Psoas muscle (tissue), 8 donors: ENCODE results near the gene RTEL1. TPM values are rescaled to one million over a fixed set of nuclear protein-coding genes. Genes with fewer than 3 reads are reported as not detected.

ENCODE experiments used
- ATAC-seq, 4 donors: fragments of 200-7000 bp; cut with Tn5 transposase; one replicate each; pipeline ENCODE4 v1.9.1; 2020; ENCODE audit warnings: moderate library complexity in 3 of 4, mild to moderate bottlenecking in 2 of 4
- DNase-seq, 2 donors: peaks; one replicate each; pipeline ENCODE4 v3.0.0-alpha.2; 2020
- H3K27ac ChIP-seq: fragments of 200-600 bp; one replicate; pipeline ENCODE4 v1.8.0; 2022
- H3K27me3 ChIP-seq, 3 donors: fragments of 200-600 bp in 1 of 3; one replicate each; pipeline versions ENCODE4 v1.6.1 to v1.8.0; 2013 to 2022; ENCODE audit warnings: low read length in 2 of 3, mild to moderate bottlenecking in 2 of 3, moderate library complexity in 1 of 3; ENCODE audit not compliant: insufficient read depth in 3 of 3
- H3K36me3 ChIP-seq, 2 donors: fragments of 200-600 bp in 1 of 2; one replicate each; pipeline versions ENCODE4 v1.6.1 to v1.8.0; 2013 to 2022; ENCODE audit warnings: low read depth in 1 of 2, mild to moderate bottlenecking in 1 of 2, moderate library complexity in 1 of 2; ENCODE audit not compliant: insufficient read depth in 1 of 2
- H3K4me1 ChIP-seq: fragments of 200-600 bp; one replicate; pipeline ENCODE4 v1.8.0; 2022
- H3K4me3 ChIP-seq: fragments of 200-600 bp; one replicate; pipeline ENCODE4 v1.8.0; 2022; ENCODE audit warnings: mild to moderate bottlenecking
- H3K9me3 ChIP-seq: fragments of 200-600 bp; one replicate; pipeline ENCODE4 v1.8.0; 2022
- CTCF ChIP-seq: fragments of 200-600 bp; IDR thresholded peaks from one replicate; pipeline ENCODE4 v1.8.0; 2022; ENCODE audit warnings: antibody characterized with exemption
- WGBS, 3 donors: extraction: QIAGEN DNeasy Blood & Tissue Kit; methylation state at CpG; one replicate each; pipeline versions ENCODE4 v1.1.6 to v1.1.7; 2013; 5-methylcytosine and 5-hydroxymethylcytosine counted together
- intact Hi-C, 2 donors: fragments of 100-400 bp; cut with DNase I; formaldehyde crosslinking; loops; one replicate each; pipeline versions ENCODE4 v1.11.0 to v1.14.2; 2022
- polyA plus RNA-seq, 3 donors: library from polyadenylated mRNA; stranded (reverse); fragments of 200-250 nt; gene quantifications; one replicate each; pipeline ENCODE4 v1.2.3, GENCODE V29; 2013
- total RNA-seq, 4 donors: library from RNA; stranded (reverse); fragmentation: NEBNext Ultra II Directional in 2 of 4; extraction: Animal tissue kit (Norgen Biotek cat#: 25700) in 2 of 4; gene quantifications; one replicate each; pipeline versions ENCODE4 v1.2.1 to v1.2.4, GENCODE V29; 2021 to 2023
- donor health status: healthy with polysubstance abuse.
- donor health status: DM: no; HTN: no; CAD: no; lungs with moderate emphysema.
- donor health status: Bipolar disorder and iron deficiency.
- donor health status: healthy.
- donor health status: DM: yes; HTN: yes; CAD: no.
- donor health status: DM: no; HTN: no; CAD: no.
- donor health status: DM: no; HTN: no; CAD: no.
- donor health status: DM: yes; HTN: yes; CAD: no.

The RTEL1 gene
- total and polyA plus RNA-seq, 7 donors: 5.2 to 17.5 (median 9.2) TPM

- ATAC-seq (no peak), DNase-seq (no peak)
- H3K4me3 ChIP-seq: no peak overlapping the region
- no peaks in the 10 kb centered on the region for H3K27me3 ChIP-seq
- H3K36me3 ChIP-seq: peaks cover 3 to 68% of the 10 kb centered on the region in 2 donors
- H3K27ac ChIP-seq: no peak overlapping the region
- 88 to 91% (median 89%) methylated on average over 13 of the region's 13 CpGs for WGBS, 3 donors
- TF ChIP-seq CTCF: no peak
- intact Hi-C loops: no loop called here
- H3K4me1 ChIP-seq: peaks cover 17% of the 10 kb centered on the region
- H3K9me3 ChIP-seq: no peaks in the 10 kb centered on the region
Observed at GRCh38 chr20:63678071-63678470, 20.0 kb downstream of the RTEL1 start.

GRCh38 chr20:63678667-63679465, 20.8 kb downstream of the RTEL1 start:
- Histone ChIP-seq H3K4me1 (peaks cover 19% of the 10 kb centered on the region), H3K27ac (no peak overlapping the region), H3K27me3 (no peaks in the 10 kb centered on the region), H3K4me3 (no peak overlapping the region), H3K36me3 (peaks cover 3 to 61% of the 10 kb centered on the region in 2 donors), H3K9me3 (no peaks in the 10 kb centered on the region)
- ATAC-seq (no peak), DNase-seq (no peak)
- TF ChIP-seq CTCF: no peak
- 87 to 91% (median 89%) methylated on average over 36 to 38 of the region's 38 CpGs for WGBS, 3 donors
- intact Hi-C loops: no loop called here

- no peaks in the 10 kb centered on the region for H3K9me3 ChIP-seq
- no peak for ATAC-seq
- no peaks in the 10 kb centered on the region for H3K27me3 ChIP-seq
- peaks cover 0 to 51% of the 10 kb centered on the region in 2 donors for H3K36me3 ChIP-seq
- no peak for TF ChIP-seq CTCF
- no peak for DNase-seq
- H3K4me3 ChIP-seq: no peak overlapping the region
- intact Hi-C loops: no loop called here
- no peak overlapping the region for H3K27ac ChIP-seq
- peaks cover 19% of the 10 kb centered on the region for H3K4me1 ChIP-seq
- WGBS, 3 donors: 90 to 91% (median 91%) methylated on average over 19 of the region's 19 CpGs
Observed at GRCh38 chr20:63679799-63680305, 21.7 kb downstream of the RTEL1 start.

- H3K4me3 ChIP-seq: no peak overlapping the region
- peaks cover 19% of the 10 kb centered on the region for H3K4me1 ChIP-seq
- H3K36me3 ChIP-seq: peaks cover 0 to 45% of the 10 kb centered on the region in 2 donors
- H3K27me3 ChIP-seq: no peaks in the 10 kb centered on the region
- no peak overlapping the region for H3K27ac ChIP-seq
- ATAC-seq: no peak
- no peak for DNase-seq
- TF ChIP-seq CTCF: no peak
- intact Hi-C loops: no loop called here
- no peaks in the 10 kb centered on the region for H3K9me3 ChIP-seq
- WGBS, 3 donors: 92 to 96% (median 96%) methylated on average over 13 of the region's 13 CpGs
Observed at GRCh38 chr20:63680427-63680826, 22.3 kb downstream of the RTEL1 start.
